HG03097 (cell line): Measurements from ENCODE around the gene ELANE.

Experiments
- ATAC-seq: cut with Tn5 transposase; IDR thresholded peaks from one replicate; pipeline ENCODE4 v1.9.1; 2021; ENCODE audit not compliant: unreplicated experiment, low FRiP score

Gene ELANE

DNA sequence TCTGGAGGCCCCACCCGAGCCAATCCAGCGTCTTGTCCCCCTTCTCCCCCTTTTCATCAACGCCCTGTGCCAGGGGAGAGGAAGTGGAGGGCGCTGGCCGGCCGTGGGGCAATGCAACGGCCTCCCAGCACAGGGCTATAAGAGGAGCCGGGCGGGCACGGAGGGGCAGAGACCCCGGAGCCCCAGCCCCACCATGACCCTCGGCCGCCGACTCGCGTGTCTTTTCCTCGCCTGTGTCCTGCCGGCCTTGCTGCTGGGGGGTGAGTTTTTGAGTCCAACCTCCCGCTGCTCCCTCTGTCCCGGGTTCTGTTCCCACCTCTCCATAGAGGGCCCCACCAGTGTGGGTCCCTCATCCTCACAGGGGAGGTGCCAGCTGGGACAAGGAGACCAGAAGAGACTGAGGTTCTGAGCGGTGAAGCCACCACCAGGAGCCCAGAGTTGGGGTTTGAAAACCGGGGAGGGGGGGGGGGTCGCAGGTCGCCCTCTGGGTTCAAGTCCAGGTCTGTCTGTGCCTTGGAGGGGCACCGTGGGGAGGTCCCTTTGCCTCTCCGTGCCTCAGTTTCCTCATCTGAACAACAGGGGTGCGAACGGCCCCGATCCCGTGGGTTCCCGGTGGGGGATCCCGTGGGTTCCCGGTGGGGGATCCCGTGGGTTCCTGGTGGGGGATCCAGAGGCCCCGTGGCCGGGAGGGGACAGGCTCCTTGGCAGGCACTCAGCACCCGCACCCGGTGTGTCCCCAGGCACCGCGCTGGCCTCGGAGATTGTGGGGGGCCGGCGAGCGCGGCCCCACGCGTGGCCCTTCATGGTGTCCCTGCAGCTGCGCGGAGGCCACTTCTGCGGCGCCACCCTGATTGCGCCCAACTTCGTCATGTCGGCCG is at the start of gene ELANE:
Gene ELANE, plus strand, starts transcription at position 168 of the 878 bp plus-strand sequence. Its CDS starts 26 bp downstream, at position 194.
- no peak for ATAC-seq

- ATAC-seq: no peak
Measured at GRCh38 chr19:802498-803098, 49.5 kb upstream of the ELANE start.

DNA sequence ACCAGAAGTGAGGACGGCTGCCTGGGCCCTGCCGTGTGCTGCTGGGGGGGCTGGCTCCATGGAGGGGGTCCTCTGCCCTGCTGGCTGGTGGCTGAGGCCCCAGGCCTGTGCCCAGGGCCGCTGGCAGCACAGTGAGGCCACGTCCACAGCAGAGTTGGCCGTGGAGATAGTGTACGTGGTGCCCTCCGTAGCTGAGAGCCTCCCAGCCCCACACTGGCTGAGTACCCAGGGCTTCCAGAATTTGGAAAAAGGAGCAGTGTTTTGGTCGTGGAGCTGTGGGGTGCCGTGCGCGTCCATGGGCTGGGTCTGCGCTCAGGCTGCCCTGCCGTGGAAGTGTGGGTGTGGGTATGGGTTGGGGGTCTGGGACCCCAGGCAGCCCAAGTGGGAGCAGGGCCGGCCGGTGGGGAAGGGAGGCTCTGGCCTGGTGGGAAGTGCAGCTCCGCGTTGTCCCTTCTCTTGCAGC is 49.0 kb upstream of the ELANE start:
- no peak for ATAC-seq

DNA sequence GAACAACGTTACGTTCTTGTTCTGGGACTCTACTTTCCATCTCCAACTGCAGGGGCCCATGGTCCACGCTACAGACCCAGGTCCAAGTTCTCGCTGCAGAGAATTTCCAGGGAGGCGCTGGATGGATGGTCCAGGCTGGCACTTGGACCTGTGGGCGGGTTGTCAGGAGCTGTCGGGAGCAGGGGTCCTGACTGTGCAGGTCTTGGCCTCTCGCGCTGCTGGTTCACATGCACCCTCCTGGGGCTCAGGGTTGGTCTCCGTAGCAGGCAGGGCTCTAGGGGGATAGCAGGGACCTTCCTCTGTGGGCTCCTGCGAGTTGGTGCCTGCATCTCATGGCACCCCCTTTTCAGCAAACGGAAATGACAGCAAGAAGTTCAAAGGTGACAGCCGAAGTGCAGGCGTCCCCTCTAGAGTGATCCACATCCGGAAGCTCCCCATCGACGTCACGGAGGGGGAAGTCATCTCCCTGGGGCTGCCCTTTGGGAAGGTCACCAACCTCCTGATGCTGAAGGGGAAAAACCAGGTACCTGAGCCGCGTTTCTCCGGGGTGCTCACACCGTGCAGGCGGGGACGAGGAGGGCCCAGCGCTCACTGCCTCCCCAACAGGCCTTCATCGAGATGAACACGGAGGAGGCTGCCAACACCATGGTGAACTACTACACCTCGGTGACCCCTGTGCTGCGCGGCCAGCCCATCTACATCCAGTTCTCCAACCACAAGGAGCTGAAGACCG is 48.3 kb upstream of the ELANE start:
- no peak for ATAC-seq

DNA sequence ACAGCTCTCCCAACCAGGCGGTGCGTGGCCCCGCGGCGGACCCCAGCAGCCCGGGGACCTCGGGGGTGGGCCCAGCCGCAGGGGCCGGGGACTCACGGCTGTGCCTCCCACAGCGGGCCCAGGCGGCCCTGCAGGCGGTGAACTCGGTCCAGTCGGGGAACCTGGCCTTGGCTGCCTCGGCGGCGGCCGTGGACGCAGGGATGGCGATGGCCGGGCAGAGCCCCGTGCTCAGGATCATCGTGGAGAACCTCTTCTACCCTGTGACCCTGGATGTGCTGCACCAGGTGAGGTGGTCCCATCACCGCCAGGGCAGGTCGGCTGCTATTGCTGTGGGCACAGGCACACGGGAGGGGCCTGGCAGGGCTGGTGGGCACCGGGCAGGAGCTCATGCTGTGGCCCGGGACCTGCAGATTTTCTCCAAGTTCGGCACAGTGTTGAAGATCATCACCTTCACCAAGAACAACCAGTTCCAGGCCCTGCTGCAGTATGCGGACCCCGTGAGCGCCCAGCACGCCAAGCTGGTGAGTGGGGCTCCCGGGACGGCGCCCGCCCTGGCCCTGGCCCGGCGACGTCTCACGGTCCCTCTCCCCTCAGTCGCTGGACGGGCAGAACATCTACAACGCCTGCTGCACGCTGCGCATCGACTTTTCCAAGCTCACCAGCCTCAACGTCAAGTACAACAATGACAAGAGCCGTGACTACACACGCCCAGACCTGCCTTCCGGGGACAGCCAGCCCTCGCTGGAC is 47.5 kb upstream of the ELANE start:
- no peak for ATAC-seq

DNA sequence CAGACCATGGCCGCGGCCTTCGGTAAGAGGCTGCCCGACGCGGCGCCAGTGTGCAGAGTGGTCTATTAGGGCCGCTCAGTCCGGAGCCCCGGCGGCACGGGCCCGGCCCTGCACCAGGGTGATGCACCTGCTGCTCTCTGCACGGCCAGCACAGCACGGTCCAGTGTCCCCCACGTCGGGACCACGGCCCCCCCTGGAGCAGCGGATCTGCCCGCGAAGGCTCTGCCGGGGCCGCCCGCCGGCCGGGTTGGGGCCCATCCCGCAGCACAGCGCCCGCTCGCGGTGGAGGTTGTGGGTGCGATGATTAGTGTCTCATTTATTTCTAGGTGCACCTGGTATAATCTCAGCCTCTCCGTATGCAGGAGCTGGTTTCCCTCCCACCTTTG is 46.9 kb upstream of the ELANE start:
- no peak for ATAC-seq

DNA sequence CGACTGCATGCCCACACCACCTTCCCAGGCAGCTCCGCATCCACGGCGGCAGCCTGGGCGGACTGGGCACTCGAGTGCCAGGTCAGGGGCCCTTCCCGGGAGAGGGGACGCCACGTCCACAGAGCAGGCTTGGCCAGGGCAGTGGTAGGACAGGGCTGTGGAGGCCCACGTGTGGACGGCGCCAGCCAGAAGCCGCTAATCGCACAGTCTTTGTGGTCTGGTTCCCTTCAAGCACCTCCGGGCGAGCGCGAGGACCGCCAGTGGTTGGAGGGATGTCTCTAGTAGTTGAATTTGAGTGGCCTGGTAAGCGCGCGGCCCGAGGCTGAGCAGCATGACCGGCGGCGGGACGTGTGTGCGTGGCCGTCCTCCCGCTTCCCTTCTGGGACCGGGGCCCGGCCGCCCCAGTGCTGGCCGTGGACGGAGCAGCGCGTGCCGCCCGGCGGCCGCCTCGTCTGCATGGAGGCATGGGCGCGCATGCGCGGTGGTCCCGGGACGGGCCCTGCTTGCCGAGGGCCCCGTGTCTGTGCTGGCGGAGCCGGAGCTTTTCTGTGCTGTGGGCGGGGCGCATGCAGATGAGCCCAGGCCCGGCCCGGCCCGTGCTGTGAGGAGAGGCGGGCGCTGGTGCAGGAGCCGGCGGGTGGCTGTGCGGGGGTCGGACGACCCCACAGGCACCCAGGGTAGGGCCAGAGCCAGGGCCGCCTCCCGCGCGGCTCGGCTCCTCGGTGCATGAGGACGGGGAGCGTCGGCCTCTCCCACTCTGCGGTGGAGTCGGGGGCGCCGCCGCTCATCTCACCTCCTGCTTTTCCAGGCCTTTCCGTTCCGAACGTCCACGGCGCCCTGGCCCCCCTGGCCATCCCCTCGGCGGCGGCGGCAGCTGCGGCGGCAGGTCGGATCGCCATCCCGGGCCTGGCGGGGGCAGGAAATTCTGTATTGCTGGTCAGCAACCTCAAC is 46.2 kb upstream of the ELANE start:
- ATAC-seq: no peak

DNA sequence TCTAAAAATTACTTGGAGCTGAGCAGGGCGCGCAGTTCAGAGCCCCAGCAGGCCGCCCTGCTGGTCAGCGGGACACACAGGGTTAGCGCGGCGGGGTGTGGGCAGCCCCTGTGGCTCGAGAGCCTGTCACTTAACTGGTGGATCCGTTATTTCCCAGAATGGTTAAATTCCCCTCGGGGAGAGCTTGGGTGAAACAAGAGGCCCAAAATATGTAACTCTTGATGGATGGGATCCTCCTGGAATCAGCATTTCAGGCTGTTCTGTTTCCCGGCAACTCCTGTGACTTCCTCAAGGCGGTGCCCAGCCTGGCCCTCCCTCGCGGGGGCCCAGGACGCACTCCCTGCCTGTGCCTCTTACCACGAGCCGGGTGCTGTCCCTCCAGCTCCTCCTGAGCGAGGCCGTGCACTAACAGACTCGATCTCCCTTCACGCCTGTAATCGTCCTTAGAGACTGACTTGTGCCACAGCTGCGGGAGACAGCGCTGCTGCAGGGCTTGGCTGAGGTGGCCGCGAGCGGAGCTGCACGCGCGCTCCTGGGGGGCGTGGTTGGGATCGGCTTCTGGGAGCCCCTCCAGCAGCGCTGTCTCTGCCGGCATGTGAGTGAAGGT is 45.2 kb upstream of the ELANE start:
- ATAC-seq: no peak

DNA sequence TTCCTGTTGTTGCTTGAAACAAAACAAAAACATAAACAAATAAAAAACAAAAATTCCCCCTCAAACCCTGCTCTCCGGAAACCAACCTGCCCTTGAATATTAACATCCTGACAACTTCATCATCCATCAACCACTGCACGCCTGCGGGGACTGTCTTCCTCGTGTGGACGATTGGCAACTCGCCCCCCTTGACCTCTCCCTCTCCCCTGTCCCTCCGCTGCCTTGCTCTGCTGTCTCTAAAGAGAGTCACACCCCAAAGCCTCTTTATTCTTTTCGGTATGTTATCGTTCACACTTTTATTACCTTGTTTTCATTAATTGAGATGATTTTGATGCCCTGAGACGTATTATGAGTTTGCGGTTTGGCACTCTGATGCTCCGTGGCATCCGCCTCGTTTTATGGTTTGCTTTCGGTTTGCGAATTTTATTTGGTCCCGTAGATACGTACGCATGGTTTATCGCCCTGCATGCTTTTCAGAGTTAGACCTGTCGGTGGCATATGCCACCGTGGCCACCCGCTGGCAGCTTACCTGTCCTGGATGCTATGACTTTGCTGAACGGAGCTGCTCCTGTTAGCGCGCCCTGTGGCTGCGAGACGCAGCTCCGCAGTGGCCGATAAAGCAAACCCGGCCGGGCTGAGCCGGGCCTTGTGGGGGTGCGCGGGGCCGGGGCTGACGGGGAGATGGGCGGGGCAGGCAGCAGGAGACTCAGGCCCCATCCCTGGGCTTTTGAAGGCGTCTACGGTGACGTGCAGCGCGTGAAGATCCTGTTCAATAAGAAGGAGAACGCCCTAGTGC is 44.3 kb upstream of the ELANE start:
- no peak for ATAC-seq

DNA sequence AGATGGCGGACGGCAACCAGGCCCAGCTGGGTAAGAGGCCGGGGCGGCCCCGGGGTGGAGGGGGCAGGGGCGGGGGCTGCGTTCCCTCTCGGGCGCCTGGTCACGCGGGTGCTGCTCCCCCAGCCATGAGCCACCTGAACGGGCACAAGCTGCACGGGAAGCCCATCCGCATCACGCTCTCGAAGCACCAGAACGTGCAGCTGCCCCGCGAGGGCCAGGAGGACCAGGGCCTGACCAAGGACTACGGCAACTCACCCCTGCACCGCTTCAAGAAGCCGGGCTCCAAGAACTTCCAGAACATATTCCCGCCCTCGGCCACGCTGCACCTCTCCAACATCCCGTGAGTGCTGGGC is 43.7 kb upstream of the ELANE start:
- no peak for ATAC-seq

GRCh38 chr19:810077-810855 is 41.8 kb upstream of the ELANE start:
- ATAC-seq: no peak

GRCh38 chr19:810883-811489 is 41.1 kb upstream of the ELANE start:
- no peak for ATAC-seq

GRCh38 chr19:811506-812048 is 40.5 kb upstream of the ELANE start:
- no peak for ATAC-seq

- ATAC-seq: no peak
Measured at GRCh38 chr19:812049-812746, 39.9 kb upstream of the ELANE start.

DNA sequence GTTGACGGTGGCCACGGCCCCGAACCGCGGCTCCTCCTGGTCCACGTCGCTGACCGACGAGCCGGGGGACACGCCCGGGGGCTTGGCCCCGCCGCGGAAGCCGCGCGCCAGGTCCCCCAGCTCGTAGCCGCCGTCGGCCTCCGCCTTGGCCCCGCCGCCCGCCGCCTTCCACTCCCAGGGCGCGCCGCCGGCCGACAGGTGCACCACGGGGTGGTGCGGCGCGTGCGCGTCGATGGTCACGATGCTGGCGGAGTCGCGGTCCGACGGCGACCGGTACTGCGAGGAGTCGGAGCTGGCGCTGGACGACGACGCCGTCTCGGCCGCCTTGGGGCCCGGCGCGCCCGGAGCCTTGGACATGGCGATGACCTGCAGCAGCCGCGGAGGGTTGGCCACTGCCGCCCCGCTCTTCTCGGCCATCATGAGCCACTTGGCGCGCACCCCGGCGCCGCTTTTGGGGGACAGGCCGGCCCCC is 39.3 kb upstream of the ELANE start:
- ATAC-seq: no peak
